HepG2 (cell line): ENCODE data around the gene CLIC5. TPM values are rescaled to one million over a fixed set of nuclear protein-coding genes. Genes with fewer than 3 reads are reported as not detected.

ENCODE experiments used
- ATAC-seq: fragments of 200-7000 bp; cut with Tn5 transposase; 3 replicates; pipeline ENCODE4 v1.9.1; 2020; ENCODE audit warnings: mild to moderate bottlenecking, moderate library complexity
- BruUV-seq: library from RNA; stranded (reverse); fragments of 400-500 nt; replicated peaks from 2 replicates; lab custom pipeline; 2021; lab: Mats Ljungman, UMichigan
- CTCF ChIA-PET: fragments of 300-600 bp; formaldehyde crosslinking; extraction: SDS; loops from one replicate; lab custom pipeline; 2021; ENCODE audit warnings: low total read pairs, inconsistent platforms, low intra/inter-chr PET ratio; lab: Yijun Ruan, JAX
- POLR2A ChIA-PET: fragments of 350-600 bp; sonication (Branson Sonifier 250); formaldehyde crosslinking; loops from one replicate; lab custom pipeline; 2020; ENCODE audit warnings: antibody characterized with exemption, inconsistent platforms; lab: Yijun Ruan, JAX
- DNase-seq: peaks from one replicate; pipeline ENCODE4 v3.0.0-alpha.2; 2015; ENCODE audit warnings: low spot score
- FAIRE-seq: peaks from 3 replicates; lab custom pipeline; 2011; peaks lifted over from hg19 to GRCh38; lab: Jason Lieb, UNC
- H2AFZ ChIP-seq: one replicate; pipeline ENCODE4 v1.6.1; 2011; ENCODE audit warnings: low read length, inconsistent platforms
- H3K27ac ChIP-seq: fragments of 300-600 bp; 3 replicates; pipeline ENCODE4 v1.8.0; 2011; ENCODE audit warnings: mixed run types, mild to moderate bottlenecking, mixed read lengths, low read length, inconsistent platforms; ENCODE audit not compliant: insufficient read depth; ENCODE audit errors: extremely low read length
- H3K27me3 ChIP-seq, 2 experiments: fragments of 200-600 bp in 1 of 2; 2 replicates in 1 of 2; 3 replicates in 1 of 2; pipeline versions ENCODE4 v1.6.0 to v1.8.0; 2011; ENCODE audit warnings: low read length in 2 of 2, mild to moderate bottlenecking in 2 of 2, moderate library complexity in 2 of 2, inconsistent platforms in 1 of 2; ENCODE audit not compliant: insufficient read depth in 2 of 2, control insufficient read depth in 1 of 2
- H3K36me3 ChIP-seq, 2 experiments: fragments of 200-600 bp in 1 of 2; replicated peaks in 1 of 2; 2 replicates in 1 of 2; 3 replicates in 1 of 2; pipeline versions ENCODE4 v1.5.1 to v1.8.0; 2011; ENCODE audit warnings: low read length in 2 of 2, inconsistent platforms in 1 of 2; ENCODE audit not compliant: insufficient read depth in 2 of 2, control insufficient read depth in 1 of 2
- H3K4me1 ChIP-seq: 2 replicates; pipeline ENCODE4 v1.5.1; 2012; ENCODE audit warnings: low read length, inconsistent platforms; ENCODE audit not compliant: insufficient read depth
- H3K4me2 ChIP-seq: 2 replicates; pipeline ENCODE4 v1.6.0; 2011; ENCODE audit warnings: low read depth, low read length, inconsistent platforms
- H3K4me3 ChIP-seq, 3 experiments: fragments of 200-600 bp in 1 of 3; sonication (generic), shearing (Covaris generic) in 1 of 3; replicated peaks in 1 of 3; 2 replicates each; pipeline ENCODE4 v1.5.1; 2011 to 2016; ENCODE audit warnings: low read length in 3 of 3, inconsistent platforms in 2 of 3, low read depth in 2 of 3, mild to moderate bottlenecking in 2 of 3, control low read depth in 1 of 3, mixed read lengths in 1 of 3; ENCODE audit not compliant: insufficient read depth in 1 of 3
- H3K79me2 ChIP-seq: one replicate; pipeline ENCODE4 v1.6.1; 2011; ENCODE audit warnings: low read length, inconsistent platforms; ENCODE audit not compliant: insufficient read depth
- H3K9ac ChIP-seq: 2 replicates; pipeline ENCODE4 v1.6.0; 2011; ENCODE audit warnings: mild to moderate bottlenecking, low read depth, low read length, inconsistent platforms; ENCODE audit not compliant: insufficient read depth
- H3K9me3 ChIP-seq: 2 replicates; pipeline ENCODE4 v1.5.1; 2012; ENCODE audit warnings: mild to moderate bottlenecking, low read length
- H4K20me1 ChIP-seq: 2 replicates; pipeline ENCODE4 v1.6.0; 2011; ENCODE audit warnings: inconsistent platforms, mild to moderate bottlenecking, low read length, moderate library complexity; ENCODE audit not compliant: insufficient read depth
- ATM ChIP-seq: fragments of 450-650 bp; IDR thresholded peaks from 2 replicates; pipeline ENCODE4 v1.7.1; 2017; ENCODE audit warnings: mild to moderate bottlenecking, borderline replicate concordance
- FIP1L1 ChIP-seq: fragments of 200-400 bp; formaldehyde crosslinking; IDR thresholded peaks from 2 replicates; pipeline ENCODE4 v1.6.1; 2018; ENCODE audit warnings: low read depth, mild to moderate bottlenecking, low read length, moderate library complexity, borderline replicate concordance; ENCODE audit not compliant: insufficient read depth
- HDAC6 ChIP-seq: fragments of 200-600 bp; sonication (generic); IDR thresholded peaks from 2 replicates; pipeline ENCODE4 v1.7.0; 2017; ENCODE audit warnings: mild to moderate bottlenecking, antibody characterized with exemption, low read length, low read depth
- HOXA5 ChIP-seq: sonication (generic); formaldehyde crosslinking; IDR thresholded peaks from 2 replicates; pipeline ENCODE4 v1.4.0; 2020; ENCODE audit warnings: missing genetic modification reagents
- MXI1 ChIP-seq: IDR thresholded peaks from 3 replicates; pipeline ENCODE4 v1.6.1; 2012; ENCODE audit warnings: low read depth, low read length, inconsistent platforms, borderline replicate concordance
- PCBP2 ChIP-seq: fragments of 200-400 bp; formaldehyde crosslinking; optimal IDR thresholded peaks from 2 replicates; pipeline ENCODE3; 2018; ENCODE audit warnings: low read length, low read depth; ENCODE audit not compliant: poor library complexity, severe bottlenecking
- ZFP37 ChIP-seq: sonication (generic); formaldehyde crosslinking; IDR thresholded peaks from 2 replicates; pipeline ENCODE4 v1.4.0; 2020; ENCODE audit warnings: missing genetic modification reagents, borderline replicate concordance
- ZNF724P ChIP-seq: sonication (generic); formaldehyde crosslinking; IDR thresholded peaks from 2 replicates; pipeline ENCODE4 v1.8.0; 2022; ENCODE audit warnings: missing genetic modification reagents, borderline replicate concordance
- ZNF747 ChIP-seq: sonication (generic); formaldehyde crosslinking; IDR thresholded peaks from 2 replicates; pipeline ENCODE4 v1.8.1; 2023; ENCODE audit warnings: missing genetic modification reagents, mild to moderate bottlenecking, borderline replicate concordance
- ZNF775 ChIP-seq: sonication (generic); formaldehyde crosslinking; IDR thresholded peaks from 2 replicates; pipeline ENCODE4 v1.4.0; 2020; ENCODE audit warnings: missing genetic modification reagents, mild to moderate bottlenecking, moderate library complexity, borderline replicate concordance
- WGBS: methylation state at CpG from one replicate; pipeline ENCODE4 v1.1.6; 2017; ENCODE audit warnings: low lambda C conversion rate; 5-methylcytosine and 5-hydroxymethylcytosine counted together
- in situ Hi-C: cut with HindIII; loops from 2 replicates; pipeline ENCODE4 v1.10.0; 2017; ENCODE audit warnings: low pct_unique_long_range_greater_than_20kb; ENCODE audit not compliant: extremely low pct_ligation_motif_present
- intact Hi-C: fragments of 100-400 bp; cut with micrococcal nuclease; formaldehyde crosslinking; loops from one replicate; pipeline ENCODE4 v1.10.0; 2022; ENCODE audit not compliant: unreplicated experiment
- polyA plus RNA-seq, 8 experiments: library from polyadenylated mRNA; depleted of rRNA in 3 of 8; stranded (reverse) in 7 of 8; unstranded in 1 of 8; fragments of >200 nt; fragmentation: Illumina TruSeq in 4 of 8; extraction: Trizol in 4 of 8; gene quantifications; 2 replicates each; pipeline versions ENCODE4 v1.2.1 to v1.2.3, GENCODE V29; 2011 to 2016; ENCODE audit warnings: low read depth in 4 of 8, missing spikeins in 1 of 8, mixed read lengths in 1 of 8; ENCODE audit not compliant: insufficient read depth in 1 of 8
- total RNA-seq, 5 experiments: library from RNA; depleted of rRNA; stranded (reverse); fragments of >200 nt; fragmentation: Illumina TruSeq; extraction: Trizol; gene quantifications; 2 replicates each; pipeline ENCODE4 v1.2.3, GENCODE V29; 2016; ENCODE audit warnings: low read depth in 1 of 5
- TF ChIP-seq, protein P1 (sequence below): sonication (generic); formaldehyde crosslinking; IDR thresholded peaks from 2 replicates; pipeline ENCODE4 v1.4.0; 2020; ENCODE audit warnings: missing genetic modification reagents, mild to moderate bottlenecking, borderline replicate concordance
- TF ChIP-seq, protein P2 (sequence below): sonication (generic); formaldehyde crosslinking; IDR thresholded peaks from 2 replicates; pipeline ENCODE4 v1.4.0; 2020; ENCODE audit warnings: missing genetic modification reagents, low read depth, mild to moderate bottlenecking, borderline replicate concordance
- TF ChIP-seq, protein P3 (sequence below): sonication (generic); formaldehyde crosslinking; IDR thresholded peaks from 2 replicates; pipeline ENCODE4 v1.5.1; 2020; ENCODE audit warnings: missing genetic modification reagents, mild to moderate bottlenecking, borderline replicate concordance
- TF ChIP-seq, protein P4 (sequence below): IDR thresholded peaks from 2 replicates; pipeline ENCODE4 v1.6.1; 2016; ENCODE audit warnings: missing genetic modification reagents, missing compliant biosample characterization
- TF ChIP-seq, protein P5 (sequence below): sonication (generic); formaldehyde crosslinking; IDR thresholded peaks from 2 replicates; pipeline ENCODE4 v1.9.0; 2022; ENCODE audit warnings: low read depth, missing genetic modification reagents

Gene CLIC5
- total and polyA plus RNA-seq, 2 of the 13 experiments (the other 11 are each of a cell fraction or from before 2014, with no cell fraction given) = not detected

DNA sequence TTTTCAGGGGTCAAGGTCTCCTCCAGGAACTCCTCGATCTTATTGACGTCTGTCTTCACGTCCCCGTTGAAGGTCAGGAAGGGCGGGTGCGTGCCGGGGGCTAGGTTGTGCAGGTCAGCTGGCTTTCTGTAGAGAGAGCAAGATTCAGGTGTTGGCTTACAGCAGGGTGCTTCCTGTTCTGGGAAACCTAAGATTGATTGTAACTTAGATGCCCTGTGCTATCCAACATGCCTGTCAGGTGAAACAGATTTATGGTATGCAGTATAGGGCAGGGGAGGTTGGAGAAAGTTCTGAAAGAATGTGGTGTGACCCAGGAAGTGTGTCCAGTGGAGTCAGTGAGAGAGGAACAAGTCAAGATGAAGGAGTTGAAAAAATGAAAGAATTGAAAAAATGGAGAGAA, 66.4 kb downstream of the CLIC5 start:
- DNase-seq = no peak
- WGBS = 2% methylated on average over 7 of the region's 7 CpGs
- no peak for FAIRE-seq
- TF ChIP-seq PCBP2 (no peak), ATM (no peak), ZFP37 (CRISPR knock-in tag) (no peak), HOXA5 (CRISPR knock-in tag) (no peak), HDAC6 (no peak), ZNF724P (CRISPR knock-in tag) (no peak), ZNF775 (CRISPR knock-in tag) (no peak), FIP1L1 (no peak), ZNF747 (CRISPR knock-in tag) (no peak), MXI1 (no peak)
- TF ChIP-seq, protein P1, sequence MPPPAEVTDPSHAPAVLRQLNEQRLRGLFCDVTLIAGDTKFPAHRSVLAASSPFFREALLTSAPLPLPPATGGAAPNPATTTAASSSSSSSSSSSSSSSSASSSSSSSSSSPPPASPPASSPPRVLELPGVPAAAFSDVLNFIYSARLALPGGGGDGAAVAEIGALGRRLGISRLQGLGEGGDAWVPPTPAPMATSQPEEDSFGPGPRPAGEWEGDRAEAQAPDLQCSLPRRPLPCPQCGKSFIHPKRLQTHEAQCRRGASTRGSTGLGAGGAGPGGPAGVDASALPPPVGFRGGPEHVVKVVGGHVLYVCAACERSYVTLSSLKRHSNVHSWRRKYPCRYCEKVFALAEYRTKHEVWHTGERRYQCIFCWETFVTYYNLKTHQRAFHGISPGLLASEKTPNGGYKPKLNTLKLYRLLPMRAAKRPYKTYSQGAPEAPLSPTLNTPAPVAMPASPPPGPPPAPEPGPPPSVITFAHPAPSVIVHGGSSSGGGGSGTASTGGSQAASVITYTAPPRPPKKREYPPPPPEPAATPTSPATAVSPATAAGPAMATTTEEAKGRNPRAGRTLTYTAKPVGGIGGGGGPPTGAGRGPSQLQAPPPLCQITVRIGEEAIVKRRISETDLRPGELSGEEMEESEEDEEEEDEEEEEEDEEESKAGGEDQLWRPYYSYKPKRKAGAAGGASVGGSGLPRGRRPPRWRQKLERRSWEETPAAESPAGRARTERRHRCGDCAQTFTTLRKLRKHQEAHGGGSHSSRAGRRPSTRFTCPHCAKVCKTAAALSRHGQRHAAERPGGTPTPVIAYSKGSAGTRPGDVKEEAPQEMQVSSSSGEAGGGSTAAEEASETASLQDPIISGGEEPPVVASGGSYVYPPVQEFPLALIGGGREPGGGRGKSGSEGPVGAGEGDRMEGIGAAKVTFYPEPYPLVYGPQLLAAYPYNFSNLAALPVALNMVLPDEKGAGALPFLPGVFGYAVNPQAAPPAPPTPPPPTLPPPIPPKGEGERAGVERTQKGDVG = no peak
- TF ChIP-seq, protein P2, sequence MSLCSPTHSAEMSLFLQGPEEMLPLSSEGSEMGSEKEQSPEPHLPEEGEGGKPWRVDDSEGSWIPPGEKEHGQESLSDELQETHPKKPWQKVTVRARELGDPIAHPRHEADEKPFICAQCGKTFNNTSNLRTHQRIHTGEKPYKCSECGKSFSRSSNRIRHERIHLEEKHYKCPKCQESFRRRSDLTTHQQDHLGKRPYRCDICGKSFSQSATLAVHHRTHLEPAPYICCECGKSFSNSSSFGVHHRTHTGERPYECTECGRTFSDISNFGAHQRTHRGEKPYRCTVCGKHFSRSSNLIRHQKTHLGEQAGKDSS (CRISPR knock-in tag) = no peak
- TF ChIP-seq, protein P3, sequence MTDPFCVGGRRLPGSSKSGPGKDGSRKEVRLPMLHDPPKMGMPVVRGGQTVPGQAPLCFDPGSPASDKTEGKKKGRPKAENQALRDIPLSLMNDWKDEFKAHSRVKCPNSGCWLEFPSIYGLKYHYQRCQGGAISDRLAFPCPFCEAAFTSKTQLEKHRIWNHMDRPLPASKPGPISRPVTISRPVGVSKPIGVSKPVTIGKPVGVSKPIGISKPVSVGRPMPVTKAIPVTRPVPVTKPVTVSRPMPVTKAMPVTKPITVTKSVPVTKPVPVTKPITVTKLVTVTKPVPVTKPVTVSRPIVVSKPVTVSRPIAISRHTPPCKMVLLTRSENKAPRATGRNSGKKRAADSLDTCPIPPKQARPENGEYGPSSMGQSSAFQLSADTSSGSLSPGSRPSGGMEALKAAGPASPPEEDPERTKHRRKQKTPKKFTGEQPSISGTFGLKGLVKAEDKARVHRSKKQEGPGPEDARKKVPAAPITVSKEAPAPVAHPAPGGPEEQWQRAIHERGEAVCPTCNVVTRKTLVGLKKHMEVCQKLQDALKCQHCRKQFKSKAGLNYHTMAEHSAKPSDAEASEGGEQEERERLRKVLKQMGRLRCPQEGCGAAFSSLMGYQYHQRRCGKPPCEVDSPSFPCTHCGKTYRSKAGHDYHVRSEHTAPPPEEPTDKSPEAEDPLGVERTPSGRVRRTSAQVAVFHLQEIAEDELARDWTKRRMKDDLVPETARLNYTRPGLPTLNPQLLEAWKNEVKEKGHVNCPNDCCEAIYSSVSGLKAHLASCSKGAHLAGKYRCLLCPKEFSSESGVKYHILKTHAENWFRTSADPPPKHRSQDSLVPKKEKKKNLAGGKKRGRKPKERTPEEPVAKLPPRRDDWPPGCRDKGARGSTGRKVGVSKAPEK (CRISPR knock-in tag) = no peak
- TF ChIP-seq, protein P4, sequence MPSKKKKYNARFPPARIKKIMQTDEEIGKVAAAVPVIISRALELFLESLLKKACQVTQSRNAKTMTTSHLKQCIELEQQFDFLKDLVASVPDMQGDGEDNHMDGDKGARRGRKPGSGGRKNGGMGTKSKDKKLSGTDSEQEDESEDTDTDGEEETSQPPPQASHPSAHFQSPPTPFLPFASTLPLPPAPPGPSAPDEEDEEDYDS (CRISPR knock-in tag) = no peak
- TF ChIP-seq, protein P5, sequence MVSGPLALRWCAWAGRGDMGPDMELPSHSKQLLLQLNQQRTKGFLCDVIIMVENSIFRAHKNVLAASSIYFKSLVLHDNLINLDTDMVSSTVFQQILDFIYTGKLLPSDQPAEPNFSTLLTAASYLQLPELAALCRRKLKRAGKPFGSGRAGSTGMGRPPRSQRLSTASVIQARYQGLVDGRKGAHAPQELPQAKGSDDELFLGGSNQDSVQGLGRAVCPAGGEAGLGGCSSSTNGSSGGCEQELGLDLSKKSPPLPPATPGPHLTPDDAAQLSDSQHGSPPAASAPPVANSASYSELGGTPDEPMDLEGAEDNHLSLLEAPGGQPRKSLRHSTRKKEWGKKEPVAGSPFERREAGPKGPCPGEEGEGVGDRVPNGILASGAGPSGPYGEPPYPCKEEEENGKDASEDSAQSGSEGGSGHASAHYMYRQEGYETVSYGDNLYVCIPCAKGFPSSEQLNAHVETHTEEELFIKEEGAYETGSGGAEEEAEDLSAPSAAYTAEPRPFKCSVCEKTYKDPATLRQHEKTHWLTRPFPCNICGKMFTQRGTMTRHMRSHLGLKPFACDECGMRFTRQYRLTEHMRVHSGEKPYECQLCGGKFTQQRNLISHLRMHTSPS (CRISPR knock-in tag) = no peak

More for the DNA sequence above, 66.4 kb downstream of the CLIC5 start:
- ATAC-seq = no peak
- no peak overlapping the region for H2AFZ ChIP-seq
- H3K9me3 ChIP-seq = no peaks in the 10 kb centered on the region
- no peaks in the 10 kb centered on the region; a peak in 2 of 5 replicates for H3K27me3 ChIP-seq
- POLR2A ChIA-PET = no interaction called here
- H4K20me1 ChIP-seq = no peaks in the 10 kb centered on the region; the same call in 1 of the 2 replicates
- no peak overlapping the region for H3K9ac ChIP-seq
- CTCF ChIA-PET = no interaction called here
- no TSS peak for BruUV-seq
- no peaks in the 10 kb centered on the region for H3K36me3 ChIP-seq
- no peaks in the 10 kb centered on the region for H3K4me1 ChIP-seq
- in situ Hi-C loops = no loop called here
- H3K27ac ChIP-seq = no peak overlapping the region
- no peak overlapping the region for H3K4me3 ChIP-seq
- no peak overlapping the region for H3K4me2 ChIP-seq
- no peaks in the 10 kb centered on the region for H3K79me2 ChIP-seq
- intact Hi-C loops = no loop called here
